Stimulated activated CD8-positive, alpha-beta memory T cell treated with anti-CD3 and anti-CD28 coated beads, Interleukin-7, amount 100 ng/mL, for 1 hour (primary cell): Measurements from ENCODE around the gene POU2F3.
"Not testable (repeated sequence)": the region's sequence is repeated elsewhere in the genome, so short reads cannot be mapped to it uniquely, and the experiment has no call there.

Experiments
- DNase-seq, 2 donors: peaks; one replicate each; pipeline ENCODE4 v3.0.0-alpha.2; 2020; ENCODE audit warnings: low read depth in 2 of 2

Gene POU2F3

GRCh38 chr11:120253377-120253776 is 13.4 kb downstream of the POU2F3 start:
- not testable (repeated sequence) for DNase-seq

- no peak for DNase-seq
Observed at GRCh38 chr11:120254788-120255518, 15.0 kb downstream of the POU2F3 start.

- no peak for DNase-seq
Observed at GRCh38 chr11:120255519-120255866, 15.6 kb downstream of the POU2F3 start.

GRCh38 chr11:120256178-120256577 is 16.2 kb downstream of the POU2F3 start:
- no peak for DNase-seq

- DNase-seq: no peak
Observed at GRCh38 chr11:120256779-120257178, 16.8 kb downstream of the POU2F3 start.

- no peak for DNase-seq
Observed at GRCh38 chr11:120257346-120257745, 17.4 kb downstream of the POU2F3 start.

- DNase-seq: no peak
Observed at GRCh38 chr11:120258661-120259060, 18.7 kb downstream of the POU2F3 start.

- no peak for DNase-seq
Observed at GRCh38 chr11:120259241-120259640, 19.3 kb downstream of the POU2F3 start.

- DNase-seq: no peak
Observed at GRCh38 chr11:120259988-120260565, 20.1 kb downstream of the POU2F3 start.

GRCh38 chr11:120260616-120261015 is 20.7 kb downstream of the POU2F3 start:
- no peak for DNase-seq

- no peak for DNase-seq
Observed at GRCh38 chr11:120261321-120261720, 21.4 kb downstream of the POU2F3 start.

GRCh38 chr11:120261931-120262330 is 22.0 kb downstream of the POU2F3 start:
- no peak for DNase-seq

- no peak for DNase-seq
Observed at GRCh38 chr11:120267319-120267718, 27.4 kb downstream of the POU2F3 start.

- no peak for DNase-seq
Observed at GRCh38 chr11:120268686-120269085, 28.7 kb downstream of the POU2F3 start.

- no peak for DNase-seq
Observed at GRCh38 chr11:120270386-120270785, 30.4 kb downstream of the POU2F3 start.

GRCh38 chr11:120271672-120272071 is 31.7 kb downstream of the POU2F3 start:
- DNase-seq: no peak

- DNase-seq: no peak
Observed at GRCh38 chr11:120272303-120272702, 32.4 kb downstream of the POU2F3 start.

- DNase-seq: no peak
Observed at GRCh38 chr11:120273432-120273831, 33.5 kb downstream of the POU2F3 start.

- not testable (repeated sequence) for DNase-seq
Observed at GRCh38 chr11:120273956-120274355, 34.0 kb downstream of the POU2F3 start.

GRCh38 chr11:120279502-120279901 is 39.6 kb downstream of the POU2F3 start:
- DNase-seq: no peak

- DNase-seq: no peak
Observed at GRCh38 chr11:120280600-120281051, 40.7 kb downstream of the POU2F3 start.

GRCh38 chr11:120281143-120281795 is 41.3 kb downstream of the POU2F3 start:
- DNase-seq: no peak

GRCh38 chr11:120283124-120283523 is 43.2 kb downstream of the POU2F3 start:
- DNase-seq: no peak
